ENCODE results near the gene HHAT. TPM values are rescaled to one million over a fixed set of nuclear protein-coding genes. Genes with fewer than 3 reads are reported as not detected.

Gene HHAT
- total and polyA plus RNA-seq, 2 donors (not counting 3 experiments of a cell fraction or from before 2014, with no cell fraction given), result 2.4 to 4.3 TPM

GRCh38 chr1:210313921-210314320 lies 14.8 kb upstream of the HHAT start:
- BruUV-seq (replicated peaks), result no TSS peak
- TF ChIP-seq EZH2 (IDR thresholded peaks at IDR 0.05; ENCODE audit: borderline replicate concordance, low read depth, low read length, severe bottlenecking) (no peak), GATA2 (IDR thresholded peaks at IDR 0.05; ENCODE audit: insufficient read depth, insufficient read length, low read depth, low read length) (no peak), JUN (IDR thresholded peaks at IDR 0.05; ENCODE audit: borderline replicate concordance, insufficient read depth, insufficient read length, low read depth) (no peak), CTCF (IDR thresholded peaks at IDR 0.05; ENCODE audit: extremely low read depth in 1 of 2, insufficient read depth in 1 of 2, low read depth in 1 of 2, low read length in 2 of 2) (no peak), POLR2A (IDR thresholded peaks at IDR 0.05; ENCODE audit: low read depth, low read length) (no peak), POLR2AphosphoS5 (IDR thresholded peaks at IDR 0.05; ENCODE audit: insufficient read depth, low read depth, low read length) (no peak), MAX (IDR thresholded peaks at IDR 0.05; ENCODE audit: insufficient read depth, insufficient read length) (no peak), FOS (IDR thresholded peaks at IDR 0.05; ENCODE audit: borderline replicate concordance, insufficient read depth, low read length) (no peak), MYC (IDR thresholded peaks at IDR 0.05; ENCODE audit: low read depth, low read length) (no peak)
- DNase-seq (ENCODE audit: low read depth, low spot score) (no peak), FAIRE-seq (no peak)
- Histone ChIP-seq H3K9me3 (replicated peaks; ENCODE audit: control insufficient read depth, insufficient read depth, low read length) (no peaks in the 10 kb centered on the region), H3K4me2 (ENCODE audit: insufficient read depth, low read length) (no peak overlapping the region), H3K27me3 (ENCODE audit: control insufficient read depth in 2 of 2, insufficient read depth in 2 of 2, low read length in 2 of 2) (peaks cover 0 to 1% of the 10 kb centered on the region in 2 experiments), H3K27ac (ENCODE audit: insufficient read depth, low read depth, low read length) (no peak overlapping the region), H3K9me1 (replicated peaks; ENCODE audit: control insufficient read depth, extremely low read depth, insufficient read depth, low read length) (no peaks in the 10 kb centered on the region), H4K20me1 (replicated peaks; ENCODE audit: control insufficient read depth, extremely low read depth, insufficient read depth, low read length) (no peaks in the 10 kb centered on the region), H3K79me2 (ENCODE audit: control insufficient read depth, insufficient read depth, low read length) (no peaks in the 10 kb centered on the region), H3K9ac (replicated peaks; ENCODE audit: extremely low read depth, insufficient read depth, low read length) (no peak overlapping the region), H3K36me3 (ENCODE audit: control insufficient read depth in 2 of 2, extremely low read depth in 1 of 2, insufficient read depth in 2 of 2, low read length in 2 of 2) (no peaks in the 10 kb centered on the region), H3K4me3 (replicated peaks in 1 of 3; ENCODE audit: insufficient read depth in 1 of 3, low read depth in 1 of 3, low read length in 3 of 3) (no peak overlapping the region), H2AFZ (ENCODE audit: low read depth, low read length) (no peak overlapping the region), H3K4me1 (ENCODE audit: control insufficient read depth, extremely low read depth, insufficient read depth, low read length) (peaks cover 6% of the 10 kb centered on the region)
- ChIA-PET CTCF (interaction anchor here (1.5 to 10.6 kb wide), 2 partner anchors 114 to 170 kb away, joined by 4 to 57 read pairs; no protein-coding TSS in a partner anchor), POLR2A (no interaction called here)
- dilution Hi-C loops (cut with MboI; ENCODE audit: extremely low pct_ligation_motif_present, low sequenced_read_pairs) (no loop called here), intact Hi-C loops (cut with micrococcal nuclease) (loop anchor here (5.0 kb wide), 1 partner anchor 437 kb away; no protein-coding TSS in a partner anchor)
